H9 (cell line): Measurements from ENCODE around the gene TTC23L. TPM values are rescaled to one million over a fixed set of nuclear protein-coding genes. Genes with fewer than 3 reads are reported as not detected.
A peak's percentile ranks its signal among the peaks of the same experiment; 100 is the strongest.

Experiments used
- DNase-seq: peaks from one replicate; pipeline ENCODE4 v3.0.0-alpha.2; 2017
- H2AFZ ChIP-seq: one replicate; pipeline ENCODE4 v1.6.1; 2013; ENCODE audit warnings: mild to moderate bottlenecking, low read length, control low read depth, moderate library complexity
- H2AK5ac ChIP-seq: 2 replicates; pipeline ENCODE4 v1.6.1; 2013; ENCODE audit warnings: low read length, control low read depth, mixed read lengths; ENCODE audit not compliant: insufficient read length
- H2BK120ac ChIP-seq: one replicate; pipeline ENCODE4 v1.6.1; 2013; ENCODE audit warnings: low read depth, mild to moderate bottlenecking, low read length, control low read depth, inconsistent platforms; ENCODE audit not compliant: poor library complexity, severe bottlenecking
- H2BK12ac ChIP-seq: 2 replicates; pipeline ENCODE4 v1.6.1; 2013; ENCODE audit warnings: low read length, control low read depth, mixed read lengths, low read depth; ENCODE audit not compliant: insufficient read length
- H2BK15ac ChIP-seq: 2 replicates; pipeline ENCODE4 v1.6.1; 2013; ENCODE audit warnings: low read depth, low read length, control low read depth
- H2BK20ac ChIP-seq: one replicate; pipeline ENCODE4 v1.6.1; 2013; ENCODE audit warnings: low read depth, mild to moderate bottlenecking, low read length, control low read depth, inconsistent platforms; ENCODE audit not compliant: poor library complexity, severe bottlenecking
- H2BK5ac ChIP-seq: 2 replicates; pipeline ENCODE4 v1.6.1; 2013; ENCODE audit warnings: low read length, control low read depth, mixed read lengths; ENCODE audit not compliant: insufficient read length
- H3K14ac ChIP-seq: 2 replicates; pipeline ENCODE4 v1.6.1; 2013; ENCODE audit warnings: low read length, control low read depth; ENCODE audit not compliant: insufficient read depth
- H3K18ac ChIP-seq: 2 replicates; pipeline ENCODE4 v1.6.1; 2013; ENCODE audit warnings: low read depth, mild to moderate bottlenecking, mixed read lengths, low read length, control low read depth; ENCODE audit not compliant: insufficient read length
- H3K23ac ChIP-seq: 2 replicates; pipeline ENCODE4 v1.6.1; 2013; ENCODE audit warnings: low read length, control low read depth, mixed read lengths, low read depth; ENCODE audit not compliant: insufficient read length
- H3K23me2 ChIP-seq: 2 replicates; pipeline ENCODE4 v1.6.1; 2013; ENCODE audit warnings: low read depth, mild to moderate bottlenecking, mixed read lengths, low read length, control low read depth; ENCODE audit not compliant: insufficient read length, poor library complexity, severe bottlenecking
- H3K27ac ChIP-seq: 2 replicates; pipeline ENCODE4 v1.5.1; 2013; ENCODE audit warnings: low read length, control low read depth, mixed read lengths, low read depth; ENCODE audit not compliant: insufficient read length
- H3K27me3 ChIP-seq: 2 replicates; pipeline ENCODE4 v1.6.1; 2013; ENCODE audit warnings: low read length, control low read depth, inconsistent platforms; ENCODE audit not compliant: insufficient read depth
- H3K4ac ChIP-seq: 2 replicates; pipeline ENCODE4 v1.6.1; 2013; ENCODE audit warnings: low read depth, mild to moderate bottlenecking, control low read depth, inconsistent platforms, low read length, moderate library complexity
- H3K4me1 ChIP-seq: 2 replicates; pipeline ENCODE4 v1.6.1; 2013; ENCODE audit warnings: low read length, control low read depth, inconsistent platforms; ENCODE audit not compliant: insufficient read depth
- H3K4me2 ChIP-seq: 2 replicates; pipeline ENCODE4 v1.6.1; 2013; ENCODE audit warnings: low read length, control low read depth, mixed read lengths; ENCODE audit not compliant: insufficient read length, insufficient read depth
- H3K56ac ChIP-seq: 2 replicates; pipeline ENCODE4 v1.6.1; 2013; ENCODE audit warnings: low read depth, mild to moderate bottlenecking, mixed read lengths, low read length, control low read depth; ENCODE audit not compliant: insufficient read length
- H3K79me1 ChIP-seq: 2 replicates; pipeline ENCODE4 v1.6.1; 2013; ENCODE audit warnings: low read depth, mild to moderate bottlenecking, moderate library complexity, low read length, control low read depth, inconsistent platforms; ENCODE audit not compliant: insufficient read depth, poor library complexity, severe bottlenecking
- H3K79me2 ChIP-seq: 2 replicates; pipeline ENCODE4 v1.6.1; 2013; ENCODE audit warnings: low read length, control low read depth, inconsistent platforms; ENCODE audit not compliant: insufficient read depth
- H3K9ac ChIP-seq: 2 replicates; pipeline ENCODE4 v1.6.1; 2013; ENCODE audit warnings: low read length, control low read depth, mixed read lengths; ENCODE audit not compliant: insufficient read length; ENCODE audit errors: extremely low read depth
- H3K9me3 ChIP-seq: one replicate; pipeline ENCODE4 v1.6.1; 2013; ENCODE audit warnings: low read depth, low read length, inconsistent platforms; ENCODE audit not compliant: control insufficient read depth
- H3T11ph ChIP-seq: one replicate; pipeline ENCODE4 v1.6.1; 2013; ENCODE audit warnings: mild to moderate bottlenecking, low read length, control low read depth, inconsistent platforms
- H4K20me1 ChIP-seq: one replicate; pipeline ENCODE4 v1.6.1; 2013; ENCODE audit not compliant: control insufficient read depth, insufficient read length, insufficient read depth
- H4K5ac ChIP-seq: 2 replicates; pipeline ENCODE4 v1.6.1; 2013; ENCODE audit warnings: low read depth, mild to moderate bottlenecking, mixed read lengths, low read length, control low read depth; ENCODE audit not compliant: insufficient read length
- H4K8ac ChIP-seq: replicated peaks from 2 replicates; pipeline ENCODE4 v1.6.1; 2013; ENCODE audit warnings: low read length, control low read depth, mixed read lengths, low read depth; ENCODE audit not compliant: insufficient read length
- H4K91ac ChIP-seq: 2 replicates; pipeline ENCODE4 v1.6.1; 2013; ENCODE audit warnings: low read depth, mild to moderate bottlenecking, moderate library complexity, mixed read lengths, low read length, control low read depth; ENCODE audit not compliant: insufficient read length
- H3K27ac Mint-ChIP-seq, 3 experiments: 2 replicates in 2 of 3; 3 replicates in 1 of 3; pipeline ENCODE4 v1.8.0; 2020 to 2021; ENCODE audit warnings: mixed read lengths in 3 of 3, mild to moderate bottlenecking in 1 of 3, moderate library complexity in 1 of 3
- H3K27me3 Mint-ChIP-seq: 2 replicates; pipeline ENCODE4 v1.8.0; 2021; ENCODE audit warnings: low read depth, mild to moderate bottlenecking, moderate library complexity, mixed read lengths
- H3K36me3 Mint-ChIP-seq, 3 experiments: 2 replicates in 2 of 3; 3 replicates in 1 of 3; pipeline ENCODE4 v1.8.0; 2020 to 2021; ENCODE audit warnings: low read depth in 3 of 3, mixed read lengths in 3 of 3; ENCODE audit not compliant: insufficient read depth in 1 of 3
- H3K4me1 Mint-ChIP-seq, 2 experiments: 2 replicates each; pipeline ENCODE4 v1.8.0; 2020; ENCODE audit warnings: mixed read lengths in 2 of 2
- H3K4me3 Mint-ChIP-seq, 2 experiments: 2 replicates in 1 of 2; 3 replicates in 1 of 2; pipeline ENCODE4 v1.8.0; 2020 to 2021; ENCODE audit warnings: mild to moderate bottlenecking in 2 of 2, mixed read lengths in 2 of 2, moderate library complexity in 1 of 2
- H3K9me3 Mint-ChIP-seq, 2 experiments: 2 replicates in 1 of 2; 3 replicates in 1 of 2; pipeline ENCODE4 v1.8.0; 2020; ENCODE audit warnings: mild to moderate bottlenecking in 2 of 2, mixed read lengths in 2 of 2, moderate library complexity in 1 of 2
- CTCF ChIP-seq: fragments of 200-600 bp; sonication (generic); conservative IDR thresholded peaks from 3 replicates; pipeline ENCODE4 v1.8.0; 2021; ENCODE audit warnings: antibody characterized with exemption, mild to moderate bottlenecking
- WGBS: extraction: QIAGEN DNeasy Blood & Tissue Kit; methylation state at CpG from one replicate; pipeline ENCODE4 v1.1.7; 2013; ENCODE audit warnings: missing lambda C conversion rate, low lambda C conversion rate, mixed read lengths; ENCODE audit not compliant: insufficient read length; ENCODE audit errors: extremely low coverage; 5-methylcytosine and 5-hydroxymethylcytosine counted together
- total RNA-seq: library from RNA; stranded (reverse); gene quantifications from 2 replicates; pipeline ENCODE4 v1.2.1, GENCODE V29; 2021

The TTC23L gene
- total RNA-seq, 1 experiment from 2014 or later, result 0.96 TPM

- no peak overlapping the region for H3T11ph ChIP-seq
- peaks cover 11% of the 10 kb centered on the region; the same call in 1 of the 2 replicates for H3K4me1 ChIP-seq
- no peak overlapping the region for H2BK120ac ChIP-seq
- Mint-ChIP-seq H3K4me3 (no peak overlapping the region), H3K36me3 (peaks cover 36 to 79% (median 47%) of the 10 kb centered on the region in 3 experiments; a peak in 6 of 7 replicates), H3K4me1 (peaks cover 17 to 19% of the 10 kb centered on the region in 2 experiments), H3K9me3 (no peaks in the 10 kb centered on the region), H3K27ac (0 out of 7 replicates have a peak overlapping the region, but pooled peaks of 1 of the 3 experiments have one; percentile 3), H3K27me3 (no peaks in the 10 kb centered on the region)
- H3K23me2 ChIP-seq, result no peaks in the 10 kb centered on the region
- no peak overlapping the region for H4K5ac ChIP-seq
- H3K56ac ChIP-seq, result no peak overlapping the region
- WGBS, result no CpG with 5 or more reads among the region's 4 CpGs
- no peak overlapping the region for H3K18ac ChIP-seq
- H2BK20ac ChIP-seq, result no peak overlapping the region
- H3K9me3 ChIP-seq, result no peaks in the 10 kb centered on the region
- no peak overlapping the region for H4K8ac ChIP-seq
- H3K14ac ChIP-seq, result no peak overlapping the region
- no peaks in the 10 kb centered on the region for H3K79me1 ChIP-seq
- H3K4me2 ChIP-seq, result no peak overlapping the region
- H3K9ac ChIP-seq, result no peak overlapping the region
- H2BK5ac ChIP-seq, result no peak overlapping the region
- H2BK15ac ChIP-seq, result no peak overlapping the region
- DNase-seq, result no peak
- H3K23ac ChIP-seq, result no peak overlapping the region
- no peak overlapping the region for H2BK12ac ChIP-seq
- H2AK5ac ChIP-seq, result no peak overlapping the region
- no peak overlapping the region for H2AFZ ChIP-seq
- no peak overlapping the region for H3K4ac ChIP-seq
- H4K91ac ChIP-seq, result no peak overlapping the region
- no peak for TF ChIP-seq CTCF
- H3K27me3 ChIP-seq, result no peaks in the 10 kb centered on the region
- no peaks in the 10 kb centered on the region for H4K20me1 ChIP-seq
- H3K79me2 ChIP-seq, result no peaks in the 10 kb centered on the region
- H3K27ac ChIP-seq, result no peak overlapping the region
Observed at GRCh38 chr5:34803974-34804732, 34.8 kb upstream of the TTC23L start.
